ENCODE measurements around the gene CMSS1.
"Not testable (repeated sequence)": the region's sequence is repeated elsewhere in the genome, so short reads cannot be mapped to it uniquely, and the experiment has no call there.

Gene CMSS1

DNA sequence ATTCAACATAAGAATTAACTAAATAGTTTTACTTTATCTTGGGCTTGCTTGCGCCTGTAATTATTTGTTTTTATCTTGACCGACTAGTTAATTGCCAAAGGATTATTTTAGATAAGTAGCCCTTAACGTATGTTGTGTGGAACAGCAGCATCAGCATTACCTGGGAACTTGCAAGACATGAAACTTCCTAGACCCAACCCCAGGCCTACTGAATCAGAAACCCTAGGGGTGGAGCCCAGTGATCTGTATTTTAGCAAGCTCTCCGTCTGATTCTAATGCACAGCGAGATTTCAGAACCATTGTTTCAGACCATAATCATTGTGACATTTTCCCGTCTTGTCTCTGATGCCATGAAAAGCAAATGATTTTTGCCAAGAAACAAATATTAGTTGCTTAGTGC, 265.5 kb downstream of the CMSS1 start:
- Histone ChIP-seq H3K79me2 (ENCODE audit: control insufficient read depth, insufficient read depth, low read length, unreplicated experiment) (no peaks in the 10 kb centered on the region), H3K36me3 (ENCODE audit: insufficient read depth, low read length) (no peaks in the 10 kb centered on the region), H3K4me1 (ENCODE audit: control insufficient read depth, insufficient read depth, low read length, unreplicated experiment) (peaks cover 6% of the 10 kb centered on the region), H3K4me3 (ENCODE audit: low read depth, low read length) (no peak overlapping the region), H2AFZ (ENCODE audit: low read length, unreplicated experiment) (no peak overlapping the region), H3K27me3 (ENCODE audit: insufficient read depth, low read length) (no peaks in the 10 kb centered on the region), H3K27ac (ENCODE audit: low read depth, low read length) (no peak overlapping the region)

DNA sequence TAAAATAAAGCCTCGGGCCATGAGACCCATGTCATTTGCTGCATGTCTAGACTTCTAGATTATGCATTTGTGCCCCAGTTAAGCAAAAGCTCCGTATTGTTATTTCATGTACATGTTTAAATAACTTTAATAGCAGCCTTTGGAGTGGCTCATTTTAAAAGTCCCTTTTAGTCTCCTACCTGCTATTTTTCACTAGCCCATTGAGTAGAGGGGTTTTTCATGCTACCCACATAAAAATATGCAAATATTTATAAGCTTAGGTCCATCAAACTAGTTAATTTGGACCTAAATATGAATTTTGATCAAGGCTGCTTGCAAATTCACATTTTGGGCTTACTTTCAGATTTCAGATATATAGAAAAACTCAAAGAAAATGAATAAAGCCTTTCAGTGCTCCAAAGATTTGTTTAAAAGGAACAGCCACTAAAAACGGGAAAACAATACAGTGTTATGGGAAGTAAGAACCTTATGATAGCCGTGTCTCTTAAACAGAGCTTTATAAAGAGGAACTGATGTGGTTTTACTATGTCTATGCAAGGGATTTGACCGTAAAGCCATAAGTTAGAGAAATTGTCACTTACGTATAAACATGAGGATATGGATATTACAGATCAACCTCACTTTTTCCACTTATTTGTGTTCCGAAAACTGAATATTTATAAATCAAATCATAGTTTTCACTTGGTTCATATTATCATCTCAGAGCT, 266.6 kb downstream of the CMSS1 start:
- Histone ChIP-seq H3K27me3 (ENCODE audit: insufficient read depth, low read length) (no peaks in the 10 kb centered on the region), H2AFZ (ENCODE audit: low read length, unreplicated experiment) (no peak overlapping the region), H3K27ac (ENCODE audit: low read depth, low read length) (no peak overlapping the region), H3K36me3 (ENCODE audit: insufficient read depth, low read length) (no peaks in the 10 kb centered on the region), H3K4me3 (ENCODE audit: low read depth, low read length) (no peak overlapping the region), H3K79me2 (ENCODE audit: control insufficient read depth, insufficient read depth, low read length, unreplicated experiment) (no peaks in the 10 kb centered on the region), H3K4me1 (ENCODE audit: control insufficient read depth, insufficient read depth, low read length, unreplicated experiment) (peaks cover 9% of the 10 kb centered on the region)

- no peak overlapping the region for H2AFZ ChIP-seq (ENCODE audit: low read length, unreplicated experiment)
- no peak overlapping the region for H3K4me3 ChIP-seq (ENCODE audit: low read depth, low read length)
- H3K4me1 ChIP-seq (ENCODE audit: control insufficient read depth, insufficient read depth, low read length, unreplicated experiment), result peaks cover 19% of the 10 kb centered on the region
- H3K27me3 ChIP-seq (ENCODE audit: insufficient read depth, low read length), result no peaks in the 10 kb centered on the region
- no peaks in the 10 kb centered on the region for H3K79me2 ChIP-seq (ENCODE audit: control insufficient read depth, insufficient read depth, low read length, unreplicated experiment)
- H3K27ac ChIP-seq (ENCODE audit: low read depth, low read length), result peak overlapping the region; percentile 59; the same call in 1 of the 2 replicates
- no peaks in the 10 kb centered on the region for H3K36me3 ChIP-seq (ENCODE audit: insufficient read depth, low read length)
Measured at GRCh38 chr3:100086401-100086800, 268.7 kb downstream of the CMSS1 start.

- no peaks in the 10 kb centered on the region for H3K79me2 ChIP-seq (ENCODE audit: control insufficient read depth, insufficient read depth, low read length, unreplicated experiment)
- H3K4me3 ChIP-seq (ENCODE audit: low read depth, low read length), result no peak overlapping the region
- peaks cover 19% of the 10 kb centered on the region for H3K4me1 ChIP-seq (ENCODE audit: control insufficient read depth, insufficient read depth, low read length, unreplicated experiment)
- H3K36me3 ChIP-seq (ENCODE audit: insufficient read depth, low read length), result no peaks in the 10 kb centered on the region
- H3K27me3 ChIP-seq (ENCODE audit: insufficient read depth, low read length), result no peaks in the 10 kb centered on the region
- H3K27ac ChIP-seq (ENCODE audit: low read depth, low read length), result peak overlapping the region; percentile 59
- no peak overlapping the region for H2AFZ ChIP-seq (ENCODE audit: low read length, unreplicated experiment)
Measured at GRCh38 chr3:100087198-100087597, 269.5 kb downstream of the CMSS1 start.

- Histone ChIP-seq H3K36me3 (ENCODE audit: insufficient read depth, low read length) (no peaks in the 10 kb centered on the region), H3K4me1 (ENCODE audit: control insufficient read depth, insufficient read depth, low read length, unreplicated experiment) (peaks cover 24% of the 10 kb centered on the region), H3K4me3 (ENCODE audit: low read depth, low read length) (no peak overlapping the region), H3K27me3 (ENCODE audit: insufficient read depth, low read length) (no peaks in the 10 kb centered on the region), H3K27ac (ENCODE audit: low read depth, low read length) (no peak overlapping the region), H2AFZ (ENCODE audit: low read length, unreplicated experiment) (no peak overlapping the region), H3K79me2 (ENCODE audit: control insufficient read depth, insufficient read depth, low read length, unreplicated experiment) (no peaks in the 10 kb centered on the region)
Measured at GRCh38 chr3:100088735-100089368, 271.2 kb downstream of the CMSS1 start.

GRCh38 chr3:100089812-100090668, 272.4 kb downstream of the CMSS1 start:
- Histone ChIP-seq H3K4me1 (ENCODE audit: control insufficient read depth, insufficient read depth, low read length, unreplicated experiment) (peaks cover 24% of the 10 kb centered on the region), H3K79me2 (ENCODE audit: control insufficient read depth, insufficient read depth, low read length, unreplicated experiment) (no peaks in the 10 kb centered on the region), H3K27me3 (ENCODE audit: insufficient read depth, low read length) (no peaks in the 10 kb centered on the region), H3K4me3 (ENCODE audit: low read depth, low read length) (peak overlapping the region; percentile 31; the same call in 1 of the 2 replicates), H2AFZ (ENCODE audit: low read length, unreplicated experiment) (no peak overlapping the region), H3K27ac (ENCODE audit: low read depth, low read length) (peak overlapping the region; percentile 20; the same call in 1 of the 2 replicates), H3K36me3 (ENCODE audit: insufficient read depth, low read length) (no peaks in the 10 kb centered on the region)

DNA sequence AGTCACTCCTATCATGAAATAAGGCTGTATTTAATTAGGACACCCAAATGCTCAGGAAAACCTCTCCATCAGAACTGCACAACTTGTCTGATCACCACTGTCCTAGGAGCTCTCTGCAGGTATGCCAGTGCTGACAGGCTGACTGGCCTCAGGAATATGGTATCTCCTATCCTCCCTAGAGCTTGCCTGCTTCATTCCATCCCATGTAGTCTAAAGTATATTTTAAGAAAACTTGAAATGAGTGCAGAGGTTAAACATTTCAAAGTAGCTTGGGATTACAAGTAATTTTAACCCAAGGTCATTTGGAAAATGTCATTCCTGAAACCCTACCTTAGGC, 273.0 kb downstream of the CMSS1 start:
- no peaks in the 10 kb centered on the region for H3K27me3 ChIP-seq (ENCODE audit: insufficient read depth, low read length)
- H2AFZ ChIP-seq (ENCODE audit: low read length, unreplicated experiment), result no peak overlapping the region
- H3K36me3 ChIP-seq (ENCODE audit: insufficient read depth, low read length), result no peaks in the 10 kb centered on the region
- H3K79me2 ChIP-seq (ENCODE audit: control insufficient read depth, insufficient read depth, low read length, unreplicated experiment), result no peaks in the 10 kb centered on the region
- no peak overlapping the region for H3K27ac ChIP-seq (ENCODE audit: low read depth, low read length)
- no peak overlapping the region for H3K4me3 ChIP-seq (ENCODE audit: low read depth, low read length)
- H3K4me1 ChIP-seq (ENCODE audit: control insufficient read depth, insufficient read depth, low read length, unreplicated experiment), result peaks cover 24% of the 10 kb centered on the region

DNA sequence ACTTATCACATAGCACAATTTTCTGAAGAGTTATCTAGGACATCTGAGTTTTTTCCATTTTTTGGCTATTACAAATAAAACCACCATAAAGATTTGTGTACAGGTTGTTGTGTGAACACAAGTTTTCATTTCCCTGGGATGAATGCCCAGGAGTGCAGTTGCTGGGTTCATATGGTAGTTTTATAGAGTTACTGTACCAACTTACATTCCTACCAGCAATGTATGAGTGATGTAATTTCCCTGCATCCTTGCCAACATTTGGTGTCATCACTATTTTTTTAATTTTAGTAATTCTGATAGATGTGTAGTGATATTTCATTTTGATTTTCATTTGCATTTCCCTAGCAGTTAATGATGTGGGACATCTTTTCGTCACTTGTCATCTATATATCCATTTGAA, 276.2 kb downstream of the CMSS1 start:
- Histone ChIP-seq H3K79me2 (ENCODE audit: control insufficient read depth, insufficient read depth, low read length, unreplicated experiment) (no peaks in the 10 kb centered on the region), H2AFZ (ENCODE audit: low read length, unreplicated experiment) (no peak overlapping the region), H3K4me3 (ENCODE audit: low read depth, low read length) (no peak overlapping the region), H3K4me1 (ENCODE audit: control insufficient read depth, insufficient read depth, low read length, unreplicated experiment) (peaks cover 17% of the 10 kb centered on the region), H3K27me3 (ENCODE audit: insufficient read depth, low read length) (no peaks in the 10 kb centered on the region), H3K27ac (ENCODE audit: low read depth, low read length) (no peak overlapping the region), H3K36me3 (ENCODE audit: insufficient read depth, low read length) (no peaks in the 10 kb centered on the region)

- not testable (repeated sequence) for H3K79me2 ChIP-seq (ENCODE audit: control insufficient read depth, insufficient read depth, low read length, unreplicated experiment); H3K36me3 ChIP-seq (ENCODE audit: insufficient read depth, low read length); H2AFZ ChIP-seq (ENCODE audit: low read length, unreplicated experiment); H3K27me3 ChIP-seq (ENCODE audit: insufficient read depth, low read length); H3K4me1 ChIP-seq (ENCODE audit: control insufficient read depth, insufficient read depth, low read length, unreplicated experiment); H3K4me3 ChIP-seq (ENCODE audit: low read depth, low read length); H3K27ac ChIP-seq (ENCODE audit: low read depth, low read length)
Measured at GRCh38 chr3:100096286-100096685, 278.6 kb downstream of the CMSS1 start.

GRCh38 chr3:100096866-100097265, 279.2 kb downstream of the CMSS1 start:
- no peaks in the 10 kb centered on the region for H3K79me2 ChIP-seq (ENCODE audit: control insufficient read depth, insufficient read depth, low read length, unreplicated experiment)
- H3K4me3 ChIP-seq (ENCODE audit: low read depth, low read length), result no peak overlapping the region
- H3K27me3 ChIP-seq (ENCODE audit: insufficient read depth, low read length), result no peaks in the 10 kb centered on the region
- H3K27ac ChIP-seq (ENCODE audit: low read depth, low read length), result no peak overlapping the region
- H3K36me3 ChIP-seq (ENCODE audit: insufficient read depth, low read length), result no peaks in the 10 kb centered on the region
- no peak overlapping the region for H2AFZ ChIP-seq (ENCODE audit: low read length, unreplicated experiment)
- H3K4me1 ChIP-seq (ENCODE audit: control insufficient read depth, insufficient read depth, low read length, unreplicated experiment), result peaks cover 5% of the 10 kb centered on the region

Measured in ACC112 (cell line).